22Rv1 (cell line): Measurements from ENCODE around the gene OTUB2.

Experiments
- ZFX ChIP-seq: fragments of 450-650 bp; IDR thresholded peaks from 2 replicates; pipeline ENCODE4 v1.6.1; 2017; ENCODE audit warnings: antibody characterized with exemption, borderline replicate concordance
- TF ChIP-seq, protein P1 (sequence below): fragments of 450-650 bp; IDR thresholded peaks from 2 replicates; pipeline ENCODE4 v1.5.1; 2017; ENCODE audit warnings: mild to moderate bottlenecking

DNA sequence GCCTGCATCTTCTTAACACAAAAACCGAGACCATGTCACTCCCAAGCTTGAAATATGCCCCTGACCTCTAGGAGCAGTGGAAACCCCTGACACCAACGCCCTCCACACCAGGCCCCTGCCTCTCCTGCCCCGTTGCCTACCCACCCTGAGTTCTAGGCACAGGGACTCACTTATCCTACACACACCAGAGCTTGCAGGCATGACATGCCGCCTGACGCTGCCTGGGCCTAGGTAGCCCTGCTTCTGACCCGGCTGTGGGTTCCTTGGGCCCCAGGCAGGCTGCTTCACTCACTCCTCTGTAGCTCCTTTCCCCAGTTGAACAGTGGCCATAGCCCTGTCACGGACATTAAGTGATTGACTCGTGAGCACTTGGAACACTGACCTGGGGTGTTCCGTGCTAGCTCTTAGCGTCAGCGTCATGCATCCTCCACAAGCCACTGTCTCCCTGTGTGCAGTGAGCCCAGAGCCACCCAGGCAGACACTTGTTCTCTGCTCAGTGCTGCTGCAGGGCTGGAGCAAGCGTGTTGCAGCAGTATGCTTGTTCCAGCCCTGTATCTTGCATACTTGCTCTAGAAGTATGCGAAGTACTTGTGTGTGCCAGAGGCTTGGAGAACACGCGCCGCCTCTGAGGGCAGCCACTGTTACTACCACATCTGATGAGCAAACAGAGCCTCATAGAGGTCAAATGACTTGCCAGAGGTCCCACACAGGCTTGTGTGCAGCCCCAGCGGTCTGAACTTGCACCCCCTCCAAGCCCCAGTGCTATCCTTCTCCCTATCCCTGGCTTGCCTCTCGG, 15.6 kb downstream of the OTUB2 start:
- TF ChIP-seq, protein P1, sequence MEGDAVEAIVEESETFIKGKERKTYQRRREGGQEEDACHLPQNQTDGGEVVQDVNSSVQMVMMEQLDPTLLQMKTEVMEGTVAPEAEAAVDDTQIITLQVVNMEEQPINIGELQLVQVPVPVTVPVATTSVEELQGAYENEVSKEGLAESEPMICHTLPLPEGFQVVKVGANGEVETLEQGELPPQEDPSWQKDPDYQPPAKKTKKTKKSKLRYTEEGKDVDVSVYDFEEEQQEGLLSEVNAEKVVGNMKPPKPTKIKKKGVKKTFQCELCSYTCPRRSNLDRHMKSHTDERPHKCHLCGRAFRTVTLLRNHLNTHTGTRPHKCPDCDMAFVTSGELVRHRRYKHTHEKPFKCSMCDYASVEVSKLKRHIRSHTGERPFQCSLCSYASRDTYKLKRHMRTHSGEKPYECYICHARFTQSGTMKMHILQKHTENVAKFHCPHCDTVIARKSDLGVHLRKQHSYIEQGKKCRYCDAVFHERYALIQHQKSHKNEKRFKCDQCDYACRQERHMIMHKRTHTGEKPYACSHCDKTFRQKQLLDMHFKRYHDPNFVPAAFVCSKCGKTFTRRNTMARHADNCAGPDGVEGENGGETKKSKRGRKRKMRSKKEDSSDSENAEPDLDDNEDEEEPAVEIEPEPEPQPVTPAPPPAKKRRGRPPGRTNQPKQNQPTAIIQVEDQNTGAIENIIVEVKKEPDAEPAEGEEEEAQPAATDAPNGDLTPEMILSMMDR, result no peak
- no peak for TF ChIP-seq ZFX
